BLaER1 treated with 17β-estradiol and CSF1 and Interleukin-3, amounts not matched to agents 10 nM and 100 nM (cell line): ENCODE results near the gene FOXO6.

Experiments used
- H3K27ac ChIP-seq, 11 experiments: shearing (Covaris generic); formaldehyde crosslinking; 2 replicates each; pipeline ENCODE4 v1.8.1; 2022
- H3K27me3 ChIP-seq, 11 experiments: shearing (Covaris generic); formaldehyde crosslinking; 2 replicates each; pipeline ENCODE4 v1.8.1; 2022
- H3K36me3 ChIP-seq, 11 experiments: shearing (Covaris generic); formaldehyde crosslinking; 2 replicates each; pipeline ENCODE4 v1.8.1; 2022
- H3K4me1 ChIP-seq, 10 experiments: shearing (Covaris generic); formaldehyde crosslinking; 2 replicates each; pipeline ENCODE4 v1.8.1; 2022
- H3K4me2 ChIP-seq, 11 experiments: shearing (Covaris generic); formaldehyde crosslinking; 2 replicates each; pipeline ENCODE4 v1.8.1; 2022
- H3K4me3 ChIP-seq, 10 experiments: shearing (Covaris generic); formaldehyde crosslinking; 2 replicates each; pipeline ENCODE4 v1.8.1; 2022
- H3K9ac ChIP-seq, 11 experiments: shearing (Covaris generic); formaldehyde crosslinking; 2 replicates each; pipeline ENCODE4 v1.8.1; 2022
- H3K9me3 ChIP-seq, 11 experiments: shearing (Covaris generic); formaldehyde crosslinking; replicated peaks in 1 of 11; 2 replicates each; pipeline ENCODE4 v1.8.1; 2022
- H4K20me1 ChIP-seq, 11 experiments: shearing (Covaris generic); formaldehyde crosslinking; 2 replicates each; pipeline ENCODE4 v1.8.1; 2022
- Cebpa-rat ChIP-seq, 11 experiments: shearing (Covaris generic); IDR thresholded peaks; 2 replicates each; pipeline ENCODE4 v1.8.1; 2022

FOXO6 gene

GRCh38 chr1:41384579-41384978 lies 23.3 kb downstream of the FOXO6 start:
- H3K4me2 ChIP-seq, result peak overlapping the region in 1 of 11 experiments; percentile 4; a peak in 1 of 22 replicates
- peaks cover 0 to 66% (median 22%) of the 10 kb centered on the region in 11 experiments; a peak in 12 of 22 replicates for H4K20me1 ChIP-seq
- H3K9ac ChIP-seq, result no peak overlapping the region
- H3K4me3 ChIP-seq, result no peak overlapping the region
- H3K27ac ChIP-seq, result no peak overlapping the region
- TF ChIP-seq Cebpa-rat (IDR thresholded peaks at IDR 0.05), result no peak
- H3K27me3 ChIP-seq, result peaks cover 64 to 83% (median 81%) of the 10 kb centered on the region in 11 experiments
- H3K9me3 ChIP-seq, result no peaks in the 10 kb centered on the region
- H3K4me1 ChIP-seq, result peaks cover 33 to 69% (median 58%) of the 10 kb centered on the region in 10 experiments
- no peaks in the 10 kb centered on the region for H3K36me3 ChIP-seq

GRCh38 chr1:41385398-41386195 lies 24.4 kb downstream of the FOXO6 start:
- Histone ChIP-seq H4K20me1 (peaks cover 0 to 55% (median 20%) of the 10 kb centered on the region in 11 experiments; a peak in 12 of 22 replicates), H3K36me3 (no peaks in the 10 kb centered on the region), H3K9me3 (no peaks in the 10 kb centered on the region), H3K9ac (no peak overlapping the region), H3K4me1 (peaks cover 23 to 59% (median 47%) of the 10 kb centered on the region in 10 experiments; a peak in 19 of 20 replicates), H3K4me3 (no peak overlapping the region), H3K27ac (no peak overlapping the region), H3K27me3 (peaks cover 58 to 74% (median 72%) of the 10 kb centered on the region in 11 experiments), H3K4me2 (no peak overlapping the region)
- no peak for TF ChIP-seq Cebpa-rat (IDR thresholded peaks at IDR 0.05)

GRCh38 chr1:41386196-41386663 lies 25.0 kb downstream of the FOXO6 start:
- no peak for TF ChIP-seq Cebpa-rat (IDR thresholded peaks at IDR 0.05)
- Histone ChIP-seq H3K4me3 (no peak overlapping the region), H3K4me1 (peaks cover 17 to 58% (median 46%) of the 10 kb centered on the region in 10 experiments; a peak in 18 of 20 replicates), H3K9me3 (no peaks in the 10 kb centered on the region), H3K9ac (no peak overlapping the region), H3K36me3 (no peaks in the 10 kb centered on the region), H3K27me3 (peaks cover 51 to 67% (median 66%) of the 10 kb centered on the region in 11 experiments), H3K27ac (no peak overlapping the region), H4K20me1 (peaks cover 0 to 49% (median 14%) of the 10 kb centered on the region in 11 experiments; a peak in 11 of 22 replicates), H3K4me2 (no peak overlapping the region)

- H4K20me1 ChIP-seq, result peaks cover 0 to 35% (median 0%) of the 10 kb centered on the region in 11 experiments; a peak in 8 of 22 replicates
- no peak overlapping the region for H3K4me3 ChIP-seq
- H3K4me2 ChIP-seq, result peak overlapping the region in 7 of 11 experiments; percentile 8 to 35 (median 16); a peak in 7 of 22 replicates
- no peaks in the 10 kb centered on the region for H3K9me3 ChIP-seq
- H3K27ac ChIP-seq, result no peak overlapping the region
- peaks cover 6 to 58% (median 46%) of the 10 kb centered on the region in 10 experiments; a peak in 19 of 20 replicates for H3K4me1 ChIP-seq
- H3K27me3 ChIP-seq, result peaks cover 37 to 53% (median 51%) of the 10 kb centered on the region in 11 experiments
- H3K9ac ChIP-seq, result no peak overlapping the region
- TF ChIP-seq Cebpa-rat (IDR thresholded peaks at IDR 0.05), result no peak
- H3K36me3 ChIP-seq, result no peaks in the 10 kb centered on the region
These were observed 26.4 kb downstream of the FOXO6 start for GRCh38 chr1:41387667-41388091.

- Histone ChIP-seq H3K9me3 (no peaks in the 10 kb centered on the region), H3K4me2 (peak overlapping the region in 5 of 11 experiments; percentile 1 to 16 (median 10); a peak in 5 of 22 replicates), H4K20me1 (peaks cover 0 to 27% (median 0%) of the 10 kb centered on the region in 11 experiments; a peak in 6 of 22 replicates), H3K9ac (no peak overlapping the region), H3K4me1 (peaks cover 4 to 60% (median 47%) of the 10 kb centered on the region in 10 experiments; a peak in 19 of 20 replicates), H3K27ac (no peak overlapping the region), H3K36me3 (no peaks in the 10 kb centered on the region), H3K27me3 (peaks cover 29 to 44% (median 43%) of the 10 kb centered on the region in 11 experiments), H3K4me3 (no peak overlapping the region)
- TF ChIP-seq Cebpa-rat (IDR thresholded peaks at IDR 0.05), result no peak
These were observed 27.3 kb downstream of the FOXO6 start for GRCh38 chr1:41388510-41388909.

- Histone ChIP-seq H4K20me1 (peaks cover 0 to 22% (median 0%) of the 10 kb centered on the region in 11 experiments; a peak in 6 of 22 replicates), H3K9ac (no peak overlapping the region), H3K9me3 (no peaks in the 10 kb centered on the region), H3K27ac (no peak overlapping the region), H3K4me2 (peak overlapping the region in 5 of 11 experiments; percentile 1 to 16 (median 10); a peak in 5 of 22 replicates), H3K27me3 (peaks cover 24 to 39% (median 38%) of the 10 kb centered on the region in 11 experiments), H3K4me3 (no peak overlapping the region), H3K36me3 (no peaks in the 10 kb centered on the region), H3K4me1 (peaks cover 4 to 60% (median 47%) of the 10 kb centered on the region in 10 experiments; a peak in 18 of 20 replicates)
- TF ChIP-seq Cebpa-rat (IDR thresholded peaks at IDR 0.05), result no peak
These were observed 27.8 kb downstream of the FOXO6 start for GRCh38 chr1:41389009-41389408.

- H3K4me3 ChIP-seq, result no peak overlapping the region
- no peak overlapping the region for H3K4me2 ChIP-seq
- no peaks in the 10 kb centered on the region for H3K9me3 ChIP-seq
- H3K27me3 ChIP-seq, result peaks cover 12 to 28% (median 26%) of the 10 kb centered on the region in 11 experiments
- peaks cover 15 to 69% (median 57%) of the 10 kb centered on the region in 10 experiments; a peak in 19 of 20 replicates for H3K4me1 ChIP-seq
- no peak overlapping the region for H3K9ac ChIP-seq
- no peaks in the 10 kb centered on the region for H3K36me3 ChIP-seq
- no peak for TF ChIP-seq Cebpa-rat (IDR thresholded peaks at IDR 0.05)
- no peak overlapping the region for H3K27ac ChIP-seq
- peaks cover 0 to 13% (median 6%) of the 10 kb centered on the region in 11 experiments; a peak in 6 of 22 replicates for H4K20me1 ChIP-seq
These were observed 28.9 kb downstream of the FOXO6 start for GRCh38 chr1:41390166-41390565.

- peak overlapping the region in 3 of 11 experiments; percentile 75 to 87 (median 83); a peak in 5 of 22 replicates for H3K4me2 ChIP-seq
- no peak overlapping the region for H3K4me3 ChIP-seq
- H3K36me3 ChIP-seq, result no peaks in the 10 kb centered on the region
- no peak overlapping the region for H3K9ac ChIP-seq
- H3K9me3 ChIP-seq, result no peaks in the 10 kb centered on the region
- H4K20me1 ChIP-seq, result peaks cover 0 to 8% (median 4%) of the 10 kb centered on the region in 11 experiments; a peak in 6 of 22 replicates
- H3K27me3 ChIP-seq, result peaks cover 8 to 24% (median 22%) of the 10 kb centered on the region in 11 experiments; a peak in 21 of 22 replicates
- peaks cover 16 to 73% (median 61%) of the 10 kb centered on the region in 10 experiments; a peak in 19 of 20 replicates for H3K4me1 ChIP-seq
- TF ChIP-seq Cebpa-rat (IDR thresholded peaks at IDR 0.05), result no peak
- H3K27ac ChIP-seq, result no peak overlapping the region
These were observed 29.3 kb downstream of the FOXO6 start for GRCh38 chr1:41390573-41390972.
